SK-N-MC (cell line): ENCODE results near the gene CD81.

Experiments
- DNase-seq: peaks from one replicate; pipeline ENCODE4 v3.0.0-alpha.2; 2011; ENCODE audit warnings: low read depth, low spot score
- H3K27ac ChIP-seq: fragments of 200-600 bp; sonication (generic); 2 replicates; pipeline ENCODE4 v1.5.1; 2016; ENCODE audit warnings: mixed run types
- H3K36me3 ChIP-seq: fragments of 200-600 bp; sonication (generic); 2 replicates; pipeline ENCODE4 v1.6.1; 2017; ENCODE audit warnings: antibody characterized with exemption, low read length, mixed read lengths; ENCODE audit not compliant: insufficient read depth
- H3K4me3 ChIP-seq: fragments of 200-600 bp; sonication (generic); 2 replicates; pipeline ENCODE4 v1.5.1; 2016
- H3K9ac ChIP-seq: fragments of 200-600 bp; sonication (generic); 2 replicates; pipeline ENCODE4 v1.8.0; 2017; ENCODE audit warnings: mixed run types, mixed read lengths; ENCODE audit not compliant: insufficient read length
- H3K9me3 ChIP-seq: fragments of 200-600 bp; sonication (generic); 2 replicates; pipeline ENCODE4 v1.6.1; 2017; ENCODE audit warnings: low read depth, mild to moderate bottlenecking, antibody characterized with exemption, low read length, moderate library complexity, mixed read lengths
- EZH2 ChIP-seq: fragments of 200-600 bp; sonication (generic); IDR thresholded peaks from one replicate; pipeline ENCODE4 v1.6.1; 2017; ENCODE audit warnings: antibody characterized with exemption
- FOXP2 ChIP-seq: optimal IDR thresholded peaks from 2 replicates; pipeline ENCODE3; 2011; ENCODE audit warnings: mild to moderate bottlenecking, moderate library complexity; ENCODE audit not compliant: insufficient read depth; ENCODE audit errors: extremely low read length, control extremely low read depth
- POLR2AphosphoS5 ChIP-seq: IDR thresholded peaks from 2 replicates; pipeline ENCODE4 v1.6.1; 2012; ENCODE audit warnings: mild to moderate bottlenecking, low read depth, low read length, borderline replicate concordance

The CD81 gene

GRCh38 chr11:2445746-2446551 lies 68.8 kb downstream of the CD81 start:
- Histone ChIP-seq H3K27ac (no peak overlapping the region), H3K9me3 (no peaks in the 10 kb centered on the region), H3K36me3 (no peaks in the 10 kb centered on the region), H3K4me3 (no peak overlapping the region), H3K9ac (no peak overlapping the region)
- no peak for DNase-seq
- no peak for TF ChIP-seq FOXP2
- no peak for TF ChIP-seq EZH2
- TF ChIP-seq POLR2AphosphoS5 = no peak

DNA sequence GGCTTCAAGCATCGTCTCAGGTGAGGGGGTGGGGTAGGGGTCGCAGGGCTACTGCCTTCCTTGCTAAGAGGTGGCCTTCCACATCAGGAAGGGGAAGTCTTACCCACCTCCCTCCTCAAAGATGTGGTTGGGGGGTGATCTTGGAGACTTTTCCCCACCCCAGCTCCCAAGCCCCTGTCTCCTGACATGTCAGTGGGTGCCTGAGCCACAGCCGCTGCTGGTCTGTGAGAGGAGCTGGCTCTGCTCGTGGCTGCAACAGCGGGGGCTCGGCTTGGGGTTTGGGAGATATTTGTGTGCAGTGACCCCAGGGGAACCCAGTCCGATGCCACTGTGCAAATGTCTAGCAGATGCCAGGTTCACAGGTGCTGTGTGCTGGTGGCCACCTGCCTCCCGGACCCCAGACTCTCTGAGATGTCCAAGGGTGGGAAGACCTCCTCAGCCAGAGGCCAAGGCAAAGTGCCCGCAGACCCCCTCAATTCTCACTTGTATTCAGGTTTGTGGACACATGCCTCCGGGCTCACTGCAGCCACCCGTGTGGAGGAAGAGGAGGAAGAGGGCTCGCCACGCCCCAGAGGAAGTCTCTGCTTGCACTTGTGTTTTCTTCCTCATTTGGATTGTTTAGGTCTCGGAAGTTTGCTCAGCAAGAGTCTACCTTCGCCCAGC lies 69.6 kb downstream of the CD81 start:
- Histone ChIP-seq H3K9me3 (no peaks in the 10 kb centered on the region), H3K36me3 (no peaks in the 10 kb centered on the region), H3K27ac (no peak overlapping the region), H3K4me3 (no peak overlapping the region), H3K9ac (no peak overlapping the region)
- TF ChIP-seq FOXP2 = no peak
- TF ChIP-seq EZH2 = no peak
- no peak for TF ChIP-seq POLR2AphosphoS5
- no peak for DNase-seq
